Medulla oblongata (tissue), 1 donor: ENCODE results near the gene RPE65.
"Not testable (repeated sequence)": the region's sequence is repeated elsewhere in the genome, so short reads cannot be mapped to it uniquely, and the experiment has no call there.

Experiments used
- DNase-seq: peaks from one replicate; pipeline ENCODE4 v3.0.0-alpha.2; 2015; ENCODE audit errors: extremely low spot score

Gene RPE65

GRCh38 chr1:68453060-68453670 is 3.4 kb upstream of the RPE65 start:
- DNase-seq = no peak

GRCh38 chr1:68448365-68448764 is 1.4 kb downstream of the RPE65 start:
- DNase-seq = no peak

- no peak for DNase-seq
These were observed 4.0 kb downstream of the RPE65 start for GRCh38 chr1:68445709-68446108.

- peak; percentile 63 for DNase-seq
These were observed 6.8 kb downstream of the RPE65 start for GRCh38 chr1:68442822-68443556.

GRCh38 chr1:68442006-68442405 is 7.7 kb downstream of the RPE65 start:
- no peak for DNase-seq

- DNase-seq = no peak
These were observed 11.4 kb downstream of the RPE65 start for GRCh38 chr1:68438310-68438709.

GRCh38 chr1:68433395-68433794 is 16.4 kb downstream of the RPE65 start:
- no peak for DNase-seq

GRCh38 chr1:68431076-68431475 is 18.7 kb downstream of the RPE65 start:
- no peak for DNase-seq

GRCh38 chr1:68429233-68429808 is 20.4 kb downstream of the RPE65 start:
- no peak for DNase-seq

- DNase-seq = no peak
These were observed 23.2 kb downstream of the RPE65 start for GRCh38 chr1:68426594-68426993.

- no peak for DNase-seq
These were observed 28.4 kb downstream of the RPE65 start for GRCh38 chr1:68421350-68421749.

- DNase-seq = no peak
These were observed 40.3 kb downstream of the RPE65 start for GRCh38 chr1:68409426-68409825.

GRCh38 chr1:68401506-68401905 is 48.2 kb downstream of the RPE65 start:
- no peak for DNase-seq

- not testable (repeated sequence) for DNase-seq
These were observed 54.2 kb downstream of the RPE65 start for GRCh38 chr1:68395575-68395974.

- DNase-seq = not testable (repeated sequence)
These were observed 57.3 kb downstream of the RPE65 start for GRCh38 chr1:68392474-68392873.

GRCh38 chr1:68385798-68386524 is 63.8 kb downstream of the RPE65 start:
- not testable (repeated sequence) for DNase-seq

GRCh38 chr1:68384872-68385411 is 64.8 kb downstream of the RPE65 start:
- no peak for DNase-seq

- peak; percentile 78 for DNase-seq
These were observed 65.4 kb downstream of the RPE65 start for GRCh38 chr1:68384321-68384813.

- DNase-seq = no peak
These were observed 66.7 kb downstream of the RPE65 start for GRCh38 chr1:68383092-68383491.

- no peak for DNase-seq
These were observed 70.7 kb downstream of the RPE65 start for GRCh38 chr1:68379085-68379478.
